CD4-positive, alpha-beta T cell (primary cell): ENCODE measurements around the gene HDAC10. TPM values are rescaled to one million over a fixed set of nuclear protein-coding genes. Genes with fewer than 3 reads are reported as not detected.
"Not testable (repeated sequence)": the region's sequence is repeated elsewhere in the genome, so short reads cannot be mapped to it uniquely, and the experiment has no call there.

Experiments used
- ATAC-seq: fragments of 200-7000 bp; cut with Tn5 transposase; one replicate; pipeline ENCODE4 v1.10.0; 2022; ENCODE audit warnings: mild to moderate bottlenecking; ENCODE audit not compliant: poor library complexity
- CTCF ChIA-PET: fragments of 350-600 bp; sonication (Branson Sonifier 250); formaldehyde crosslinking; loops from one replicate; lab custom pipeline; 2021; ENCODE audit warnings: antibody characterized with exemption, inconsistent platforms; lab: Charles Lee
- POLR2A ChIA-PET: fragments of 350-600 bp; sonication (Branson Sonifier 250); formaldehyde crosslinking; loops from one replicate; lab custom pipeline; 2021; ENCODE audit warnings: antibody characterized with exemption, inconsistent platforms; lab: Charles Lee
- DNase-seq, 14 experiments: peaks; one replicate each; pipeline ENCODE4 v3.0.0-alpha.2; 2013 to 2020; ENCODE audit warnings: mixed read lengths in 2 of 14
- H3K27ac ChIP-seq, 2 donors: one replicate each; pipeline versions ENCODE4 v1.5.1 to v1.7.0; 2013; ENCODE audit warnings: low read length in 2 of 2, low read depth in 1 of 2, mild to moderate bottlenecking in 1 of 2
- H3K27me3 ChIP-seq, 2 experiments: 1 replicate in 1 of 2; 2 replicates in 1 of 2; pipeline versions ENCODE4 v1.6.1 to v1.7.0; 2013; ENCODE audit warnings: low read length in 2 of 2, control low read depth in 1 of 2, mild to moderate bottlenecking in 1 of 2, moderate library complexity in 1 of 2; ENCODE audit not compliant: insufficient read depth in 2 of 2, control insufficient read depth in 1 of 2
- H3K36me3 ChIP-seq: one replicate; pipeline ENCODE4 v1.6.1; 2013; ENCODE audit warnings: low read length, control low read depth; ENCODE audit not compliant: insufficient read depth
- H3K4me1 ChIP-seq: one replicate; pipeline ENCODE4 v1.6.1; 2013; ENCODE audit warnings: low read length, control low read depth; ENCODE audit not compliant: insufficient read depth
- H3K4me3 ChIP-seq: one replicate; pipeline ENCODE4 v1.5.1; 2013; ENCODE audit warnings: mild to moderate bottlenecking, low read length, moderate library complexity
- H3K9me3 ChIP-seq, 2 experiments: 1 replicate in 1 of 2; 2 replicates in 1 of 2; pipeline versions ENCODE4 v1.6.1 to v1.7.0; 2013; ENCODE audit warnings: low read length in 2 of 2, mild to moderate bottlenecking in 2 of 2, control low read depth in 1 of 2, moderate library complexity in 1 of 2; ENCODE audit not compliant: control insufficient read depth in 1 of 2, insufficient read depth in 1 of 2
- H3K27ac Mint-ChIP-seq: one replicate; pipeline ENCODE4 v1.8.0; 2020; ENCODE audit warnings: mixed read lengths
- H3K27me3 Mint-ChIP-seq: one replicate; pipeline ENCODE4 v1.8.0; 2021; ENCODE audit warnings: mixed read lengths
- H3K36me3 Mint-ChIP-seq: one replicate; pipeline ENCODE4 v1.8.0; 2021; ENCODE audit warnings: low read depth, mixed read lengths
- H3K4me1 Mint-ChIP-seq: one replicate; pipeline ENCODE4 v1.8.0; 2021; ENCODE audit warnings: low read depth, mixed read lengths
- H3K4me3 Mint-ChIP-seq: one replicate; pipeline ENCODE4 v1.8.0; 2020; ENCODE audit warnings: mild to moderate bottlenecking, mixed read lengths
- H3K9me3 Mint-ChIP-seq: one replicate; pipeline ENCODE4 v1.8.0; 2020; ENCODE audit warnings: mixed read lengths
- CTCF ChIP-seq: fragments of 200-600 bp; IDR thresholded peaks from one replicate; pipeline ENCODE4 v1.8.0; 2022; ENCODE audit warnings: antibody characterized with exemption, mild to moderate bottlenecking
- intact Hi-C, 2 experiments: fragments of 100-400 bp; cut with DNase I in 1 of 2; cut with micrococcal nuclease in 1 of 2; formaldehyde crosslinking; loops; one replicate each; pipeline versions ENCODE4 v1.15.1 to v1.9.0; 2023 to 2025; cut with DNase I, micrococcal nuclease
- total RNA-seq, 174 experiments: library from RNA in 2 of 174; stranded (reverse) in 2 of 174; gene quantifications; one replicate each; pipeline ENCODE4 v1.2.3 and lab custom pipeline; 2021 to 2026

HDAC10 gene
- total RNA-seq, 2 experiments from 2014 or later: 87.3 to 88.7 TPM

DNA sequence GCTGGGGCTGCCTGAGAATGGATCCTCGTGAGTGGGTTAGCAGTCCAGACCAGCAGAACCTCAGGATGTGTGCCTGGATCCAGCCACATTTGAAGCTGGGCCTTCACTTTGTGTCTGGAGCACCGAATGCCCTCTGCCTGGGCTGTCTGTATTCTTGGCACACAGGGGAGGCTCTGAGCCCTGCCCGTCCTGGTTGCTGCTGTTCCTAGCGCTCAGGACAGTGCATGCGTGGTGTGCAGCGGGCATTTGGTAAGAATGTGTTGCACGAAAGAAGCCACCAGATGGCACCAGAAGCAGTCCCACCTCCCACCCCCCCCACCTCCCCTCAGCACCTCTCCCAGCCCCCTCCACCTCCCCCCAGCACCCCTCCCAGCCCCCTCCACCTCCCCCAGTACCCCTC, 23.2 kb upstream of the HDAC10 start:
- H3K4me1 Mint-ChIP-seq: peaks cover 14% of the 10 kb centered on the region
- no peaks in the 10 kb centered on the region for H3K27me3 Mint-ChIP-seq
- H3K4me3 Mint-ChIP-seq: no peak overlapping the region
- POLR2A ChIA-PET: no interaction called here
- Histone ChIP-seq H3K4me3 (no peak overlapping the region), H3K9me3 (peaks cover 0 to 15% of the 10 kb centered on the region in 2 experiments), H3K36me3 (no peaks in the 10 kb centered on the region), H3K4me1 (peaks cover 30% of the 10 kb centered on the region), H3K27me3 (no peaks in the 10 kb centered on the region), H3K27ac (no peak overlapping the region)
- H3K27ac Mint-ChIP-seq: no peak overlapping the region
- no peaks in the 10 kb centered on the region for H3K36me3 Mint-ChIP-seq
- ATAC-seq (no peak), DNase-seq (peak in 12 of 14 experiments; percentile 22 to 73 (median 36))
- intact Hi-C loops: loop anchor here in 1 of 2 experiments (1.0 to 10.0 kb wide), 3 partner anchors 53 to 340 kb away; partner anchors contain the start of gene DENND6B
- TF ChIP-seq CTCF: peak; percentile 38
- CTCF ChIA-PET: interaction anchor here (1.0 kb wide), 1 partner anchor 347 kb away, joined by 3 read pairs; no protein-coding TSS in a partner anchor
- H3K9me3 Mint-ChIP-seq: no peaks in the 10 kb centered on the region

- H3K36me3 ChIP-seq, H3K4me3 ChIP-seq, DNase-seq, ATAC-seq, POLR2A ChIA-PET, H3K27ac ChIP-seq, H3K27me3 ChIP-seq, H3K9me3 Mint-ChIP-seq, H3K36me3 Mint-ChIP-seq, H3K27me3 Mint-ChIP-seq, H3K27ac Mint-ChIP-seq: not testable (repeated sequence)
- CTCF ChIA-PET: interaction anchor here (1.0 kb wide), 1 partner anchor 347 kb away, joined by 3 read pairs; no protein-coding TSS in a partner anchor
- intact Hi-C loops: loop anchor here in 1 of 2 experiments (1.0 to 10.0 kb wide), 3 partner anchors 54 to 341 kb away; partner anchors contain the start of gene DENND6B
- H3K9me3 ChIP-seq: peaks cover 0 to 15% of the 10 kb centered on the region in 2 experiments
- Mint-ChIP-seq H3K4me1 (peaks cover 15% of the 10 kb centered on the region), H3K4me3 (peak overlapping the region; percentile 43)
- peaks cover 35% of the 10 kb centered on the region for H3K4me1 ChIP-seq
These were observed 22.7 kb upstream of the HDAC10 start for GRCh38 chr22:50273781-50274180.

- not testable (repeated sequence) for DNase-seq, H3K27ac Mint-ChIP-seq, H3K4me3 ChIP-seq, H3K27ac ChIP-seq, H3K36me3 Mint-ChIP-seq, H3K9me3 Mint-ChIP-seq, H3K27me3 ChIP-seq, ATAC-seq, H3K4me3 Mint-ChIP-seq, H3K36me3 ChIP-seq, H3K27me3 Mint-ChIP-seq
- H3K4me1 ChIP-seq: peaks cover 40% of the 10 kb centered on the region
- H3K9me3 ChIP-seq: peaks cover 0 to 15% of the 10 kb centered on the region in 2 experiments
- ChIA-PET CTCF (interaction anchor here (1.4 kb wide), 1 partner anchor 54 kb away, joined by 3 read pairs; no protein-coding TSS in a partner anchor), POLR2A (interaction anchor here (0.9 kb wide), 1 partner anchor 42 kb away, joined by 3 read pairs; no protein-coding TSS in a partner anchor)
- peaks cover 19% of the 10 kb centered on the region for H3K4me1 Mint-ChIP-seq
- intact Hi-C loops: loop anchor here in 1 of 2 experiments (10.0 kb wide), 1 partner anchor 341 kb away; no protein-coding TSS in a partner anchor
These were observed 22.3 kb upstream of the HDAC10 start for GRCh38 chr22:50273352-50273751.

DNA sequence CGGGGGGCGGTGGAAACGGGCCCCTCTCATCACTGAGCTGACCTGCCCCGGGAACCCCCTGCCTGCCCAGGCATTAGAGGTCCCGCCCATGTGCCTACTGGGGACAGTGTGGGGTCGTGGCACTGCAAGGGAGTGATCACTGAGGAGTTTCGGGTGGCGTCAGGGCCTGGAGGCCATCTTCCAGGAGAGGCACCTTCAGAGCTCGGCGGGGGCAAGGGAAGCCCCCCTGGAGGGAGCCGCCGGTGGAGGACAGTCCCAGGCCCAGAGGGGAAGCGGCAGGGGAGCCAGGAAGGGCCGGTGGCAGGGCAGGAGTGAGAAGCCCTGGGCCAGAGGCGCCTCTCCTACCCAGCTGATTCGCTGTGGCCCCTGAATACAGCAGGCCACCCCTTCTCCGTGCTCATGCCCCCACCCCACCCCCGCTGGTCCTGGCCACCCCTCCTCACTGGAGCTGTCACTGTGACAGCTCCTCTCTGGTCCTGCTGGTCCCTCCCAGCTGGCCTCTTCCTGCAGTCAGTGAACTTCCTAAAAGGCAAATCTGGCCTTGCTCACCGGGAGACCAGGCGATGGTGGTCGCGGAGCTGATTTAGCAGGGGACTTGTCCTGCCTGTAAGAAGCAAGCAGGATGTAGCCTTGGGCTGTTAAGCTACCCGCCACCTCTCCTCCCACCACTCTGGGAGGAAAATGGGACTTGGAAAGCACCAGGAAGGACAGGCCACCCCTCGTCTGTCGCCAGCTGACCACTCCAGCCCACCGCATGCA, 21.2 kb upstream of the HDAC10 start:
- intact Hi-C loops: loop anchor here in 1 of 2 experiments (10.0 kb wide), 1 partner anchor 343 kb away; no protein-coding TSS in a partner anchor
- H3K4me1 Mint-ChIP-seq: peaks cover 22% of the 10 kb centered on the region

More for the DNA sequence above, 21.2 kb upstream of the HDAC10 start:
- H3K36me3 Mint-ChIP-seq: no peaks in the 10 kb centered on the region
- Histone ChIP-seq H3K4me3 (no peak overlapping the region), H3K27me3 (no peaks in the 10 kb centered on the region), H3K36me3 (no peaks in the 10 kb centered on the region), H3K27ac (no peak overlapping the region), H3K9me3 (peaks cover 0 to 13% of the 10 kb centered on the region in 2 experiments), H3K4me1 (peaks cover 46% of the 10 kb centered on the region)
- ChIA-PET CTCF (interaction anchor here (1.1 to 2.1 kb wide), 4 partner anchors 22 to 254 kb away, joined by 3 to 6 read pairs (median 3); partner anchors contain the start of genes HDAC10 and PPP6R2), POLR2A (interaction anchor here (0.9 to 1.1 kb wide), 2 partner anchors 43 to 69 kb away, joined by 3 to 5 read pairs; no protein-coding TSS in a partner anchor)
- no peaks in the 10 kb centered on the region for H3K27me3 Mint-ChIP-seq
- H3K27ac Mint-ChIP-seq: no peak overlapping the region
- ATAC-seq (no peak), DNase-seq (no peak)
- H3K9me3 Mint-ChIP-seq: no peaks in the 10 kb centered on the region
- peak overlapping the region; percentile 20 for H3K4me3 Mint-ChIP-seq
- TF ChIP-seq CTCF: no peak
